HEK293 (cell line): ENCODE data around the gene SLC16A7.

ENCODE experiments used
- CTCF ChIA-PET: fragments of 350-600 bp; formaldehyde crosslinking; extraction: SDS; loops from one replicate; lab custom pipeline; 2021; ENCODE audit warnings: antibody characterized with exemption; lab: Yijun Ruan, JAX
- POLR2A ChIA-PET: fragments of 300-600 bp; formaldehyde crosslinking; extraction: SDS; loops from one replicate; lab custom pipeline; 2020; ENCODE audit warnings: antibody characterized with exemption, inconsistent platforms; lab: Yijun Ruan, JAX
- H3K27ac ChIP-seq: fragments of 200-500 bp; sonication (Bioruptor generic); 2 replicates; pipeline ENCODE4 v1.5.1; 2014; ENCODE audit warnings: low read depth, low read length, control low read depth, inconsistent platforms; ENCODE audit errors: extremely low read depth
- H3K36me3 ChIP-seq, 2 experiments: fragments of 200-500 bp in 1 of 2; sonication (Bioruptor generic) in 1 of 2; 1 replicate in 1 of 2; 2 replicates in 1 of 2; pipeline ENCODE4 v1.5.1; 2014 to 2017; ENCODE audit warnings: inconsistent platforms in 2 of 2, low read length in 2 of 2; ENCODE audit not compliant: control insufficient read depth in 2 of 2, insufficient read depth in 1 of 2
- H3K4me1 ChIP-seq: fragments of 200-500 bp; sonication (Bioruptor generic); 2 replicates; pipeline ENCODE4 v1.5.1; 2014; ENCODE audit warnings: mild to moderate bottlenecking, low read length, inconsistent platforms; ENCODE audit not compliant: control insufficient read depth, insufficient read depth
- H3K4me3 ChIP-seq: 2 replicates; pipeline ENCODE4 v1.5.1; 2011; ENCODE audit warnings: low read depth, mild to moderate bottlenecking, control low read depth, low read length, moderate library complexity
- H3K9me3 ChIP-seq: fragments of 200-500 bp; sonication (Bioruptor generic); 2 replicates; pipeline ENCODE4 v1.5.1; 2014; ENCODE audit warnings: low read depth, low read length, inconsistent platforms; ENCODE audit not compliant: control insufficient read depth, insufficient read depth
- GLIS2 ChIP-seq: fragments of 450-650 bp; formaldehyde crosslinking; IDR thresholded peaks from 2 replicates; pipeline ENCODE4 v1.5.1; 2016; ENCODE audit warnings: missing biosample characterization, missing genetic modification characterization
- KLF1 ChIP-seq: fragments of 450-650 bp; formaldehyde crosslinking; IDR thresholded peaks from 2 replicates; pipeline ENCODE4 v1.5.1; 2016; ENCODE audit warnings: missing biosample characterization, missing genetic modification characterization
- MYNN ChIP-seq: fragments of 450-650 bp; formaldehyde crosslinking; IDR thresholded peaks from 2 replicates; pipeline ENCODE4 v1.5.1; 2016; ENCODE audit warnings: missing biosample characterization, missing genetic modification characterization, borderline replicate concordance
- SCRT1 ChIP-seq: fragments of 450-650 bp; formaldehyde crosslinking; IDR thresholded peaks from 2 replicates; pipeline ENCODE4 v1.5.1; 2016; ENCODE audit warnings: missing biosample characterization, missing genetic modification characterization, borderline replicate concordance
- SCRT2 ChIP-seq: fragments of 450-650 bp; formaldehyde crosslinking; IDR thresholded peaks from 2 replicates; pipeline ENCODE4 v1.5.1; 2016; ENCODE audit warnings: missing biosample characterization, missing genetic modification characterization
- ZBTB1 ChIP-seq: fragments of 450-650 bp; formaldehyde crosslinking; IDR thresholded peaks from 2 replicates; pipeline ENCODE4 v1.5.1; 2016; ENCODE audit warnings: missing biosample characterization, missing genetic modification characterization
- ZBTB8A ChIP-seq: fragments of 450-650 bp; formaldehyde crosslinking; IDR thresholded peaks from 2 replicates; pipeline ENCODE4 v1.5.1; 2016; ENCODE audit warnings: missing biosample characterization, missing genetic modification characterization
- ZFHX2 ChIP-seq: fragments of 450-650 bp; formaldehyde crosslinking; conservative IDR thresholded peaks from 2 replicates; pipeline ENCODE4 v1.5.1; 2016; ENCODE audit warnings: missing biosample characterization, missing genetic modification characterization
- ZNF2 ChIP-seq: fragments of 450-650 bp; formaldehyde crosslinking; IDR thresholded peaks from 2 replicates; pipeline ENCODE4 v1.5.1; 2016; ENCODE audit warnings: missing biosample characterization, missing genetic modification characterization
- ZNF223 ChIP-seq: fragments of 450-650 bp; formaldehyde crosslinking; IDR thresholded peaks from 2 replicates; pipeline ENCODE4 v1.5.1; 2016; ENCODE audit warnings: missing biosample characterization, missing genetic modification characterization
- ZNF24 ChIP-seq: fragments of 450-650 bp; formaldehyde crosslinking; IDR thresholded peaks from 2 replicates; pipeline ENCODE4 v1.5.1; 2016; ENCODE audit warnings: missing biosample characterization, missing genetic modification characterization
- ZNF292 ChIP-seq: fragments of 450-650 bp; formaldehyde crosslinking; IDR thresholded peaks from 2 replicates; pipeline ENCODE4 v1.5.1; 2016; ENCODE audit warnings: low read depth, missing biosample characterization, missing genetic modification characterization, borderline replicate concordance
- ZNF311 ChIP-seq: fragments of 450-650 bp; formaldehyde crosslinking; IDR thresholded peaks from 2 replicates; pipeline ENCODE4 v1.5.1; 2017; ENCODE audit warnings: missing biosample characterization, missing genetic modification characterization, borderline replicate concordance
- ZNF324 ChIP-seq: fragments of 450-650 bp; formaldehyde crosslinking; IDR thresholded peaks from 2 replicates; pipeline ENCODE4 v1.5.1; 2016; ENCODE audit warnings: missing biosample characterization, missing genetic modification characterization
- ZNF341 ChIP-seq: fragments of 450-650 bp; formaldehyde crosslinking; IDR thresholded peaks from 2 replicates; pipeline ENCODE4; 2016; ENCODE audit warnings: low read depth, missing biosample characterization, missing genetic modification characterization
- ZNF514 ChIP-seq: fragments of 450-650 bp; formaldehyde crosslinking; IDR thresholded peaks from 2 replicates; pipeline ENCODE4 v1.5.1; 2016; ENCODE audit warnings: missing biosample characterization, missing genetic modification characterization
- ZNF529 ChIP-seq: fragments of 450-650 bp; formaldehyde crosslinking; IDR thresholded peaks from 2 replicates; pipeline ENCODE4 v1.5.1; 2017; ENCODE audit warnings: missing genetic modification characterization, missing biosample characterization; ENCODE audit not compliant: insufficient replicate concordance
- ZNF530 ChIP-seq: fragments of 450-650 bp; formaldehyde crosslinking; IDR thresholded peaks from 2 replicates; pipeline ENCODE4 v1.5.1; 2016; ENCODE audit warnings: low read depth, missing biosample characterization, missing genetic modification characterization
- ZNF658 ChIP-seq: fragments of 450-650 bp; formaldehyde crosslinking; IDR thresholded peaks from 2 replicates; pipeline ENCODE4; 2016; ENCODE audit warnings: missing biosample characterization, missing genetic modification characterization
- ZSCAN30 ChIP-seq: fragments of 450-650 bp; IDR thresholded peaks from 2 replicates; pipeline ENCODE4 v1.5.1; 2018; ENCODE audit warnings: missing biosample characterization, mild to moderate bottlenecking, missing genetic modification characterization, moderate library complexity
- TF ChIP-seq, protein P1 (sequence below): fragments of 450-650 bp; formaldehyde crosslinking; IDR thresholded peaks from 2 replicates; pipeline ENCODE4 v1.5.1; 2016; ENCODE audit warnings: missing biosample characterization, missing genetic modification characterization
- TF ChIP-seq, protein P2 (sequence below): fragments of 450-650 bp; formaldehyde crosslinking; IDR thresholded peaks from 2 replicates; pipeline ENCODE4 v1.5.1; 2016; ENCODE audit warnings: missing biosample characterization, missing genetic modification characterization, low read depth
- TF ChIP-seq, protein P3 (sequence below): fragments of 450-650 bp; formaldehyde crosslinking; IDR thresholded peaks from 2 replicates; pipeline ENCODE4 v1.5.1; 2016; ENCODE audit warnings: missing biosample characterization, missing genetic modification characterization
- TF ChIP-seq, protein P4 (sequence below): fragments of 450-650 bp; formaldehyde crosslinking; IDR thresholded peaks from 2 replicates; pipeline ENCODE4 v1.5.1; 2016; ENCODE audit warnings: missing biosample characterization, missing genetic modification characterization, borderline replicate concordance
- TF ChIP-seq, protein P5 (sequence below): fragments of 450-650 bp; formaldehyde crosslinking; optimal IDR thresholded peaks from 2 replicates; pipeline ENCODE3; 2016; ENCODE audit warnings: missing biosample characterization, mild to moderate bottlenecking, missing genetic modification characterization
- TF ChIP-seq, protein P6 (sequence below): fragments of 450-650 bp; IDR thresholded peaks from 2 replicates; pipeline ENCODE4 v1.5.1; 2018; ENCODE audit warnings: missing biosample characterization, missing genetic modification characterization

Gene SLC16A7

DNA sequence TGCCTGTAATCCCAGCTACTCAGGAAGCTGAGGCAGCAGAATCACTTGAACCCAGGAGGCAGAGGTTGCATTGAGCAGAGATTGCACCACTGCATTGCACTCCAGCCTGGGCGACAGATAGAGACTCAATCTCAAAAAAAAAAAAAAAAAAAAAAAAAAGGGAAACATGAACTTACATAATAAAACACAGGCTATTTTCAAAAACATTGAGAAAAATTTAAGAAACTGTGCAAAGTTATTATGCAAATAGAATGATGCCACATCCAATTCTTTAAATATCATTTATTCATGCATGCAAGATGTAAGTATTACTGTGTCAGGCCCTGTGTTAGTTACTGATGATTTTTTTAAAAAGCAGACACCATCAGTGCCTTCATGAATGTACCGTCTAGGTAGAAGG lies 20.0 kb upstream of the SLC16A7 start (continued):
- TF ChIP-seq, protein P1, sequence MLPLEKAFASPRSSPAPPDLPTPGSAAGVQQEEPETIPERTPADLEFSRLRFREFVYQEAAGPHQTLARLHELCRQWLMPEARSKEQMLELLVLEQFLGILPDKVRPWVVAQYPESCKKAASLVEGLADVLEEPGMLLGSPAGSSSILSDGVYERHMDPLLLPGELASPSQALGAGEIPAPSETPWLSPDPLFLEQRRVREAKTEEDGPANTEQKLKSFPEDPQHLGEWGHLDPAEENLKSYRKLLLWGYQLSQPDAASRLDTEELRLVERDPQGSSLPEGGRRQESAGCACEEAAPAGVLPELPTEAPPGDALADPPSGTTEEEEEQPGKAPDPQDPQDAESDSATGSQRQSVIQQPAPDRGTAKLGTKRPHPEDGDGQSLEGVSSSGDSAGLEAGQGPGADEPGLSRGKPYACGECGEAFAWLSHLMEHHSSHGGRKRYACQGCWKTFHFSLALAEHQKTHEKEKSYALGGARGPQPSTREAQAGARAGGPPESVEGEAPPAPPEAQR (tag by site-specific recombination): no peak
- no peak for TF ChIP-seq GLIS2 (tag by site-specific recombination)
- no peak for TF ChIP-seq ZNF529 (tag by site-specific recombination)
- TF ChIP-seq, protein P2, sequence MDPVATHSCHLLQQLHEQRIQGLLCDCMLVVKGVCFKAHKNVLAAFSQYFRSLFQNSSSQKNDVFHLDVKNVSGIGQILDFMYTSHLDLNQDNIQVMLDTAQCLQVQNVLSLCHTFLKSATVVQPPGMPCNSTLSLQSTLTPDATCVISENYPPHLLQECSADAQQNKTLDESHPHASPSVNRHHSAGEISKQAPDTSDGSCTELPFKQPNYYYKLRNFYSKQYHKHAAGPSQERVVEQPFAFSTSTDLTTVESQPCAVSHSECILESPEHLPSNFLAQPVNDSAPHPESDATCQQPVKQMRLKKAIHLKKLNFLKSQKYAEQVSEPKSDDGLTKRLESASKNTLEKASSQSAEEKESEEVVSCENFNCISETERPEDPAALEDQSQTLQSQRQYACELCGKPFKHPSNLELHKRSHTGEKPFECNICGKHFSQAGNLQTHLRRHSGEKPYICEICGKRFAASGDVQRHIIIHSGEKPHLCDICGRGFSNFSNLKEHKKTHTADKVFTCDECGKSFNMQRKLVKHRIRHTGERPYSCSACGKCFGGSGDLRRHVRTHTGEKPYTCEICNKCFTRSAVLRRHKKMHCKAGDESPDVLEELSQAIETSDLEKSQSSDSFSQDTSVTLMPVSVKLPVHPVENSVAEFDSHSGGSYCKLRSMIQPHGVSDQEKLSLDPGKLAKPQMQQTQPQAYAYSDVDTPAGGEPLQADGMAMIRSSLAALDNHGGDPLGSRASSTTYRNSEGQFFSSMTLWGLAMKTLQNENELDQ (tag by site-specific recombination): no peak
- TF ChIP-seq, protein P3, sequence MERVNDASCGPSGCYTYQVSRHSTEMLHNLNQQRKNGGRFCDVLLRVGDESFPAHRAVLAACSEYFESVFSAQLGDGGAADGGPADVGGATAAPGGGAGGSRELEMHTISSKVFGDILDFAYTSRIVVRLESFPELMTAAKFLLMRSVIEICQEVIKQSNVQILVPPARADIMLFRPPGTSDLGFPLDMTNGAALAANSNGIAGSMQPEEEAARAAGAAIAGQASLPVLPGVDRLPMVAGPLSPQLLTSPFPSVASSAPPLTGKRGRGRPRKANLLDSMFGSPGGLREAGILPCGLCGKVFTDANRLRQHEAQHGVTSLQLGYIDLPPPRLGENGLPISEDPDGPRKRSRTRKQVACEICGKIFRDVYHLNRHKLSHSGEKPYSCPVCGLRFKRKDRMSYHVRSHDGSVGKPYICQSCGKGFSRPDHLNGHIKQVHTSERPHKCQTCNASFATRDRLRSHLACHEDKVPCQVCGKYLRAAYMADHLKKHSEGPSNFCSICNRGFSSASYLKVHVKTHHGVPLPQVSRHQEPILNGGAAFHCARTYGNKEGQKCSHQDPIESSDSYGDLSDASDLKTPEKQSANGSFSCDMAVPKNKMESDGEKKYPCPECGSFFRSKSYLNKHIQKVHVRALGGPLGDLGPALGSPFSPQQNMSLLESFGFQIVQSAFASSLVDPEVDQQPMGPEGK: no peak
- TF ChIP-seq ZSCAN30 (tag by site-specific recombination): no peak
- no peak for TF ChIP-seq ZNF311 (tag by site-specific recombination)
- no peak for TF ChIP-seq ZNF292
- TF ChIP-seq MYNN (tag by site-specific recombination): no peak
- TF ChIP-seq, protein P4, sequence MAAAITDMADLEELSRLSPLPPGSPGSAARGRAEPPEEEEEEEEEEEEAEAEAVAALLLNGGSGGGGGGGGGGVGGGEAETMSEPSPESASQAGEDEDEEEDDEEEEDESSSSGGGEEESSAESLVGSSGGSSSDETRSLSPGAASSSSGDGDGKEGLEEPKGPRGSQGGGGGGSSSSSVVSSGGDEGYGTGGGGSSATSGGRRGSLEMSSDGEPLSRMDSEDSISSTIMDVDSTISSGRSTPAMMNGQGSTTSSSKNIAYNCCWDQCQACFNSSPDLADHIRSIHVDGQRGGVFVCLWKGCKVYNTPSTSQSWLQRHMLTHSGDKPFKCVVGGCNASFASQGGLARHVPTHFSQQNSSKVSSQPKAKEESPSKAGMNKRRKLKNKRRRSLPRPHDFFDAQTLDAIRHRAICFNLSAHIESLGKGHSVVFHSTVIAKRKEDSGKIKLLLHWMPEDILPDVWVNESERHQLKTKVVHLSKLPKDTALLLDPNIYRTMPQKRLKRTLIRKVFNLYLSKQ: no peak
- no peak for TF ChIP-seq ZNF530 (tag by site-specific recombination)

DNA sequence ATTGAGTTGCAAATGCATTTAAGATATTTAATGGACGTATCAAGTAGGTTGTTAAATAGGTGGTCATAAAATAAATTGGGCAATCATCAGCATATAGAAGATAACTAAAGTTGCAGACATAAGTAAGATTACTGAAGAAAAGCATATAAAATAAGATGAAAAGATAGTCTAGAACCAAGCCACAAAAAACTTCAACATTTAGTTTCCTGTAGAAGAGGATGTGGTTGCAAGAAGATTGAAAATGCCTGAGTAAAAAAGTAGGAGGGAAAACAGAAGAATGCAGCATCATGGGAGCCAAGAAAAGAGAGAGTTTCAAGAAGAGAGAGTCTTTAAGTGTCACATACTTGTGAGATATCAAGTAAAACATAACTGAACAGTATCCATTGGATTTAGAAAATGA lies 17.6 kb upstream of the SLC16A7 start:
- ChIA-PET POLR2A (no interaction called here), CTCF (interaction anchor here (0.8 kb wide), 1 partner anchor 170 kb away, joined by 4 read pairs; no protein-coding TSS in a partner anchor)
- Histone ChIP-seq H3K36me3 (no peaks in the 10 kb centered on the region), H3K9me3 (no peaks in the 10 kb centered on the region), H3K4me3 (no peak overlapping the region), H3K4me1 (no peaks in the 10 kb centered on the region), H3K27ac (no peak overlapping the region)
- TF ChIP-seq, protein P5, sequence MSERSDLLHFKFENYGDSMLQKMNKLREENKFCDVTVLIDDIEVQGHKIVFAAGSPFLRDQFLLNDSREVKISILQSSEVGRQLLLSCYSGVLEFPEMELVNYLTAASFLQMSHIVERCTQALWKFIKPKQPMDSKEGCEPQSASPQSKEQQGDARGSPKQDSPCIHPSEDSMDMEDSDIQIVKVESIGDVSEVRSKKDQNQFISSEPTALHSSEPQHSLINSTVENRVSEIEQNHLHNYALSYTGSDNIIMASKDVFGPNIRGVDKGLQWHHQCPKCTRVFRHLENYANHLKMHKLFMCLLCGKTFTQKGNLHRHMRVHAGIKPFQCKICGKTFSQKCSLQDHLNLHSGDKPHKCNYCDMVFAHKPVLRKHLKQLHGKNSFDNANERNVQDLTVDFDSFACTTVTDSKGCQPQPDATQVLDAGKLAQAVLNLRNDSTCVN (tag by site-specific recombination): no peak
- no peak for TF ChIP-seq ZNF2 (tag by site-specific recombination)
- no peak for TF ChIP-seq SCRT2 (tag by site-specific recombination)
- TF ChIP-seq ZBTB8A (tag by site-specific recombination): no peak
- TF ChIP-seq, protein P2 (tag by site-specific recombination): no peak
- no peak for TF ChIP-seq ZNF24 (tag by site-specific recombination)
- TF ChIP-seq ZFHX2: no peak
- TF ChIP-seq ZNF514 (tag by site-specific recombination): no peak
- TF ChIP-seq ZNF324 (tag by site-specific recombination): no peak
- TF ChIP-seq, protein P6, sequence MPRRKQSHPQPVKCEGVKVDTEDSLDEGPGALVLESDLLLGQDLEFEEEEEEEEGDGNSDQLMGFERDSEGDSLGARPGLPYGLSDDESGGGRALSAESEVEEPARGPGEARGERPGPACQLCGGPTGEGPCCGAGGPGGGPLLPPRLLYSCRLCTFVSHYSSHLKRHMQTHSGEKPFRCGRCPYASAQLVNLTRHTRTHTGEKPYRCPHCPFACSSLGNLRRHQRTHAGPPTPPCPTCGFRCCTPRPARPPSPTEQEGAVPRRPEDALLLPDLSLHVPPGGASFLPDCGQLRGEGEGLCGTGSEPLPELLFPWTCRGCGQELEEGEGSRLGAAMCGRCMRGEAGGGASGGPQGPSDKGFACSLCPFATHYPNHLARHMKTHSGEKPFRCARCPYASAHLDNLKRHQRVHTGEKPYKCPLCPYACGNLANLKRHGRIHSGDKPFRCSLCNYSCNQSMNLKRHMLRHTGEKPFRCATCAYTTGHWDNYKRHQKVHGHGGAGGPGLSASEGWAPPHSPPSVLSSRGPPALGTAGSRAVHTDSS (tag by site-specific recombination): no peak
- no peak for TF ChIP-seq ZBTB1
- TF ChIP-seq SCRT1: no peak
- no peak for TF ChIP-seq ZNF223 (tag by site-specific recombination)
- TF ChIP-seq ZNF341: no peak
- TF ChIP-seq ZNF658 (tag by site-specific recombination): no peak
- no peak for TF ChIP-seq KLF1 (tag by site-specific recombination)
